Parathyroid adenoma (tissue), 2 donors: ENCODE results near the gene RAB1A.

Source experiments
- H2AFZ ChIP-seq: fragments of 300-600 bp; sonication (generic); one replicate; pipeline ENCODE4 v1.7.0; 2017; ENCODE audit warnings: antibody characterized with exemption, mild to moderate bottlenecking
- H3K27ac ChIP-seq: fragments of 300-600 bp; sonication (generic); one replicate; pipeline ENCODE4 v1.7.0; 2017
- H3K27me3 ChIP-seq: fragments of 300-600 bp; sonication (generic); one replicate; pipeline ENCODE4 v1.7.0; 2017; ENCODE audit warnings: low read length; ENCODE audit not compliant: control insufficient read depth, insufficient read depth
- H3K36me3 ChIP-seq: fragments of 300-600 bp; sonication (generic); one replicate; pipeline ENCODE4 v1.7.0; 2017; ENCODE audit warnings: low read length; ENCODE audit not compliant: control insufficient read depth, insufficient read depth
- H3K4me1 ChIP-seq: fragments of 300-600 bp; sonication (generic); one replicate; pipeline ENCODE4 v1.7.0; 2017; ENCODE audit warnings: control low read depth
- H3K4me2 ChIP-seq: fragments of 300-600 bp; sonication (generic); one replicate; pipeline ENCODE4 v1.7.0; 2017; ENCODE audit warnings: low read length
- H3K4me3 ChIP-seq: fragments of 300-600 bp; sonication (generic); one replicate; pipeline ENCODE4 v1.7.0; 2017; ENCODE audit warnings: low read depth, low read length
- H3K79me2 ChIP-seq: fragments of 300-600 bp; sonication (generic); one replicate; pipeline ENCODE4 v1.7.0; 2017; ENCODE audit warnings: control low read depth
- H3K9ac ChIP-seq: fragments of 300-600 bp; sonication (generic); one replicate; pipeline ENCODE4 v1.7.0; 2017; ENCODE audit warnings: mild to moderate bottlenecking
- H3K9me3 ChIP-seq: fragments of 300-600 bp; sonication (generic); one replicate; pipeline ENCODE4 v1.7.0; 2017; ENCODE audit warnings: low read length; ENCODE audit not compliant: control insufficient read depth
- CTCF ChIP-seq: fragments of 300-600 bp; sonication (generic); IDR thresholded peaks from one replicate; pipeline ENCODE4 v1.7.0; 2017; ENCODE audit warnings: antibody characterized with exemption, mild to moderate bottlenecking
- donor health status: primary hyperparathyroidism.

Gene RAB1A

GRCh38 chr2:65076345-65076710 lies 53.6 kb downstream of the RAB1A start:
- Histone ChIP-seq H3K9ac (no peak overlapping the region), H3K4me1 (peaks cover 8% of the 10 kb centered on the region)

GRCh38 chr2:65075605-65076344 lies 54.1 kb downstream of the RAB1A start:
- Histone ChIP-seq H3K27me3 (no peaks in the 10 kb centered on the region), H3K4me3 (no peak overlapping the region), H3K4me2 (no peak overlapping the region), H3K27ac (peak overlapping the region; percentile 18), H2AFZ (no peak overlapping the region), H3K79me2 (no peaks in the 10 kb centered on the region), H3K9ac (no peak overlapping the region), H3K9me3 (no peaks in the 10 kb centered on the region), H3K36me3 (no peaks in the 10 kb centered on the region), H3K4me1 (peaks cover 8% of the 10 kb centered on the region)
- TF ChIP-seq CTCF: no peak

More at GRCh38 chr2:65076345-65076710, 53.6 kb downstream of the RAB1A start:
- Histone ChIP-seq H3K4me3 (no peak overlapping the region), H2AFZ (no peak overlapping the region), H3K27ac (no peak overlapping the region), H3K27me3 (no peaks in the 10 kb centered on the region), H3K79me2 (no peaks in the 10 kb centered on the region), H3K9me3 (no peaks in the 10 kb centered on the region), H3K36me3 (no peaks in the 10 kb centered on the region), H3K4me2 (no peak overlapping the region)
- TF ChIP-seq CTCF: no peak

- H2AFZ ChIP-seq: no peak overlapping the region
- H3K27ac ChIP-seq: no peak overlapping the region
- H3K4me1 ChIP-seq: peaks cover 11% of the 10 kb centered on the region
- H3K36me3 ChIP-seq: no peaks in the 10 kb centered on the region
- no peak overlapping the region for H3K4me3 ChIP-seq
- TF ChIP-seq CTCF: no peak
- no peaks in the 10 kb centered on the region for H3K9me3 ChIP-seq
- no peaks in the 10 kb centered on the region for H3K79me2 ChIP-seq
- H3K4me2 ChIP-seq: no peak overlapping the region
- H3K9ac ChIP-seq: no peak overlapping the region
- no peaks in the 10 kb centered on the region for H3K27me3 ChIP-seq
Measured at GRCh38 chr2:65075176-65075575, 54.7 kb downstream of the RAB1A start.

GRCh38 chr2:65073879-65074565 lies 55.9 kb downstream of the RAB1A start:
- H3K9ac ChIP-seq: no peak overlapping the region
- no peak overlapping the region for H3K4me2 ChIP-seq
- H2AFZ ChIP-seq: no peak overlapping the region
- no peaks in the 10 kb centered on the region for H3K79me2 ChIP-seq
- H3K27ac ChIP-seq: no peak overlapping the region
- no peak overlapping the region for H3K4me3 ChIP-seq
- H3K4me1 ChIP-seq: peaks cover 13% of the 10 kb centered on the region
- H3K36me3 ChIP-seq: no peaks in the 10 kb centered on the region
- no peaks in the 10 kb centered on the region for H3K9me3 ChIP-seq
- TF ChIP-seq CTCF: no peak
- H3K27me3 ChIP-seq: no peaks in the 10 kb centered on the region
